ENCODE data around the gene SHMT2. TPM values are rescaled to one million over a fixed set of nuclear protein-coding genes. Genes with fewer than 3 reads are reported as not detected.

The SHMT2 gene
- total and polyA plus RNA-seq, 2 donors (not counting 3 experiments of a cell fraction or from before 2014, with no cell fraction given) = 155 to 243 TPM

DNA sequence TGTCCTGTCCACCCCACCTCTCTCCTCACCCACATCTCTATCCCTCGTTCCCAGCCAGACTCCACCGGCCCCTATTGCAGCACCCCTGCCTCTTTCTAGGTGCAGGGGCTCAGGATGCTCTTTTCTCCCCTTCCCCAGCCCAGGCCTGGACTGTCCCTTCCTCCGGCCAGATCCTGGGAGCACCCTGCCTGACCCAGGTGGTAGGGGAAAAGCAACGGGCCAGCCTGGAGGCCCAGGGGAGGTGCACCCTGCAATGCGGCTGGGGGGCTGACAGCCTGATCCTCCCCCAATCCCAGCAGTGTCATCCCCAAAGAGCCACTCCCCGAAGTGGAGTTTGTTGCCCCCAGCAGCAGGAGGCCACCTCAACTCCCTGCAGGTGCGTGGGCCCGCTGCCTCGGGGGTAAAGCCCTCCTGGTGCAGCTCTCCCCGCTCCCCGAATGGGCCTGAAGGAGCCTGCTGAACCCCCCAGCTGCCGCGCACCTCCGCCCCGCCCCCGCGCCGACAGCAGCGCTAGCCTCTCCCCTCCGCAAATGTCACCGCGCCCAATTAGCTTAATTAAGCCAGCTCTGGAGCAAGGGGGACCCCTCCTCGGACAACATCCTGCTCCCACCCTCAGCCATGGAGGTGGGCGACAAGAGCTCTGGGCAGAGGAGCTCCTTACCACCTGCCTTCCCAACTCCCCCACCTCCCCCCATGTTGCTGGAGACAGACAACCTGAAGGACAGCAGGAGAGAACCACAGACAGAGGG is 8.2 kb upstream of the SHMT2 start:
- ChIA-PET POLR2A (no interaction called here), CTCF (interaction anchor here (0.8 to 0.9 kb wide), 2 partner anchors 8 to 21 kb away, joined by 3 to 6 read pairs; no protein-coding TSS in a partner anchor)
- FAIRE-seq = no peak
- H3K27me3 ChIP-seq (ENCODE audit: control insufficient read depth in 2 of 2, insufficient read depth in 2 of 2, low read length in 2 of 2) = peaks cover 83 to 86% of the 10 kb centered on the region in 2 experiments
- H3K4me1 ChIP-seq (ENCODE audit: control insufficient read depth, extremely low read depth, insufficient read depth, low read length) = no peaks in the 10 kb centered on the region
- intact Hi-C loops (cut with micrococcal nuclease) = no loop called here
- dilution Hi-C loops (cut with MboI; ENCODE audit: extremely low pct_ligation_motif_present, low sequenced_read_pairs) = no loop called here
- BruUV-seq (replicated peaks) = no TSS peak
- no peaks in the 10 kb centered on the region for H3K9me1 ChIP-seq (replicated peaks; ENCODE audit: control insufficient read depth, extremely low read depth, insufficient read depth, low read length)
- no peaks in the 10 kb centered on the region for H3K9me3 ChIP-seq (replicated peaks; ENCODE audit: control insufficient read depth, insufficient read depth, low read length)
- no peak for DNase-seq (ENCODE audit: low read depth, low spot score)
- H4K20me1 ChIP-seq (replicated peaks; ENCODE audit: control insufficient read depth, extremely low read depth, insufficient read depth, low read length) = no peaks in the 10 kb centered on the region
- no peak overlapping the region for H3K9ac ChIP-seq (replicated peaks; ENCODE audit: extremely low read depth, insufficient read depth, low read length)
- no peak overlapping the region for H3K4me3 ChIP-seq (replicated peaks in 1 of 3; ENCODE audit: insufficient read depth in 1 of 3, low read depth in 1 of 3, low read length in 3 of 3)
- H2AFZ ChIP-seq (ENCODE audit: low read depth, low read length) = no peak overlapping the region
- no peaks in the 10 kb centered on the region for H3K79me2 ChIP-seq (ENCODE audit: control insufficient read depth, insufficient read depth, low read length)
- TF ChIP-seq EZH2 (IDR thresholded peaks at IDR 0.05; ENCODE audit: borderline replicate concordance, low read depth, low read length, severe bottlenecking) (peak; percentile 81), MYC (IDR thresholded peaks at IDR 0.05; ENCODE audit: low read depth, low read length) (no peak)
- H3K27ac ChIP-seq (ENCODE audit: insufficient read depth, low read depth, low read length) = no peak overlapping the region
- H3K4me2 ChIP-seq (ENCODE audit: insufficient read depth, low read length) = no peak overlapping the region
- H3K36me3 ChIP-seq (ENCODE audit: control insufficient read depth in 2 of 2, extremely low read depth in 1 of 2, insufficient read depth in 2 of 2, low read length in 2 of 2) = no peaks in the 10 kb centered on the region

DNA sequence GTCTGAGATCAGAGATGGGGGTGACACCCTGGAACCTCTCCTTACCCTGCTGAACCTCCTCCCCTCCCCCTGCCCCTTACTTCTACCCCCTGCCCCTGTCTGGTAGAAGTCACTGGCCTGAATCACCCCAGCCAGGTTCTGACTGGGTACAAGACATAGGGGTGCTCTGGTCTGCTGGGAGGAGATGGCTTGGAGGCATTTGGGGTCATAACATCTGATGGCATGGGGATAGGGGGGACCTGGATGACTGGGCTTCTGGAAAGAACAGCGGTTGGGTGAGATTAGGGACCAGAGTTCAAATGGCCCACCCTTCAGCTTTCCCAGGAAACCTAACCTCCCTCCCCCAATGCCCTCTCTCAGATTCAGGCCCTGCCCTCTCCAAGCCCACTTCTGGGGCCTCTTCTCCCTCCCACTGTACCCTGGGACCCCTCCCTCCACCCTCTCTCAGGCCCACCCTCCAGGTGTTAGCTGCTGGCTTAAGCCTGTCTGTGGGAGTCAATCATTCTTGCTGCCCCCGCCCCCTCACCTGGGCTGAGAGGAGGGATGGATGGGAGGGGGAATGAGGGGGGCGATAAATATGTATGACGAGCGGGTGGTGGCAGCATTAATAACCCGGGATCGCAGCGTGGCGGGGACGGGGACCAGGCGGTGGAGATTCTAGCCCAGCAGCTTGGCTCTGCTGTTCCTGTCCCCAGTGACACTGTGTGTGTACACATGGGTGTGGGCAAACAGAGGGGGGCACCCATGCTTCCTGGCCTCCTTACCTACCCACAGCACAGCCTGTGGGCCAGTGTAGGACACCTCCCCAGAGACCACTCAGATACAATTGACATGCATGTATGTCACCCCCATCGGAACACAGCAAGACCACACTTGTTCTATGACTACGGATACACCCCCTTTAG is 7.0 kb upstream of the SHMT2 start:
- H2AFZ ChIP-seq (ENCODE audit: low read depth, low read length) = no peak overlapping the region
- H4K20me1 ChIP-seq (replicated peaks; ENCODE audit: control insufficient read depth, extremely low read depth, insufficient read depth, low read length) = no peaks in the 10 kb centered on the region
- BruUV-seq (replicated peaks) = no TSS peak
- H3K4me2 ChIP-seq (ENCODE audit: insufficient read depth, low read length) = no peak overlapping the region
- no peaks in the 10 kb centered on the region for H3K9me1 ChIP-seq (replicated peaks; ENCODE audit: control insufficient read depth, extremely low read depth, insufficient read depth, low read length)
- CTCF ChIA-PET = interaction anchor here (0.7 to 5.3 kb wide), 4 partner anchors 9 to 20 kb away, joined by 3 to 50 read pairs (median 38); a partner anchor contains a TSS
- no peak for DNase-seq (ENCODE audit: low read depth, low spot score)
- no peaks in the 10 kb centered on the region for H3K4me1 ChIP-seq (ENCODE audit: control insufficient read depth, extremely low read depth, insufficient read depth, low read length)
- TF ChIP-seq EZH2 (IDR thresholded peaks at IDR 0.05; ENCODE audit: borderline replicate concordance, low read depth, low read length, severe bottlenecking) (peak; percentile 69), FOS (IDR thresholded peaks at IDR 0.05; ENCODE audit: borderline replicate concordance, insufficient read depth, low read length) (no peak)
- H3K9ac ChIP-seq (replicated peaks; ENCODE audit: extremely low read depth, insufficient read depth, low read length) = no peak overlapping the region
- POLR2A ChIA-PET = no interaction called here
- intact Hi-C loops (cut with micrococcal nuclease) = no loop called here
- no peak overlapping the region for H3K27ac ChIP-seq (ENCODE audit: insufficient read depth, low read depth, low read length)
- dilution Hi-C loops (cut with MboI; ENCODE audit: extremely low pct_ligation_motif_present, low sequenced_read_pairs) = no loop called here
- no peaks in the 10 kb centered on the region for H3K9me3 ChIP-seq (replicated peaks; ENCODE audit: control insufficient read depth, insufficient read depth, low read length)
- H3K27me3 ChIP-seq (ENCODE audit: control insufficient read depth in 2 of 2, insufficient read depth in 2 of 2, low read length in 2 of 2) = peaks cover 80 to 83% of the 10 kb centered on the region in 2 experiments
- H3K36me3 ChIP-seq (ENCODE audit: control insufficient read depth in 2 of 2, extremely low read depth in 1 of 2, insufficient read depth in 2 of 2, low read length in 2 of 2) = no peaks in the 10 kb centered on the region
- no peak for FAIRE-seq
- H3K4me3 ChIP-seq (replicated peaks in 1 of 3; ENCODE audit: insufficient read depth in 1 of 3, low read depth in 1 of 3, low read length in 3 of 3) = no peak overlapping the region
- H3K79me2 ChIP-seq (ENCODE audit: control insufficient read depth, insufficient read depth, low read length) = no peaks in the 10 kb centered on the region
